HEK293 (cell line): ENCODE results near the gene TLR4.

Experiments
- CTCF ChIA-PET: fragments of 350-600 bp; formaldehyde crosslinking; extraction: SDS; loops from one replicate; lab custom pipeline; 2021; ENCODE audit warnings: antibody characterized with exemption; lab: Yijun Ruan, JAX
- POLR2A ChIA-PET: fragments of 300-600 bp; formaldehyde crosslinking; extraction: SDS; loops from one replicate; lab custom pipeline; 2020; ENCODE audit warnings: antibody characterized with exemption, inconsistent platforms; lab: Yijun Ruan, JAX
- H3K27ac ChIP-seq: fragments of 200-500 bp; sonication (Bioruptor generic); 2 replicates; pipeline ENCODE4 v1.5.1; 2014; ENCODE audit warnings: low read depth, low read length, control low read depth, inconsistent platforms; ENCODE audit errors: extremely low read depth
- H3K36me3 ChIP-seq, 2 experiments: fragments of 200-500 bp in 1 of 2; sonication (Bioruptor generic) in 1 of 2; 1 replicate in 1 of 2; 2 replicates in 1 of 2; pipeline ENCODE4 v1.5.1; 2014 to 2017; ENCODE audit warnings: inconsistent platforms in 2 of 2, low read length in 2 of 2; ENCODE audit not compliant: control insufficient read depth in 2 of 2, insufficient read depth in 1 of 2
- H3K4me1 ChIP-seq: fragments of 200-500 bp; sonication (Bioruptor generic); 2 replicates; pipeline ENCODE4 v1.5.1; 2014; ENCODE audit warnings: mild to moderate bottlenecking, low read length, inconsistent platforms; ENCODE audit not compliant: control insufficient read depth, insufficient read depth
- H3K4me3 ChIP-seq: 2 replicates; pipeline ENCODE4 v1.5.1; 2011; ENCODE audit warnings: low read depth, mild to moderate bottlenecking, control low read depth, low read length, moderate library complexity
- H3K9me3 ChIP-seq: fragments of 200-500 bp; sonication (Bioruptor generic); 2 replicates; pipeline ENCODE4 v1.5.1; 2014; ENCODE audit warnings: low read depth, low read length, inconsistent platforms; ENCODE audit not compliant: control insufficient read depth, insufficient read depth
- GLI2 ChIP-seq: fragments of 450-650 bp; formaldehyde crosslinking; IDR thresholded peaks from 2 replicates; pipeline ENCODE4; 2017; ENCODE audit warnings: missing biosample characterization, missing genetic modification characterization, low read depth, borderline replicate concordance
- KLF9 ChIP-seq: fragments of 450-650 bp; formaldehyde crosslinking; IDR thresholded peaks from 2 replicates; pipeline ENCODE4 v1.5.1; 2016; ENCODE audit warnings: missing biosample characterization, missing genetic modification characterization, low read depth
- REST ChIP-seq: fragments of 450-650 bp; formaldehyde crosslinking; IDR thresholded peaks from 2 replicates; pipeline ENCODE4 v1.5.1; 2016; ENCODE audit warnings: missing biosample characterization, missing genetic modification characterization
- TRIM28 ChIP-seq: IDR thresholded peaks from 2 replicates; pipeline ENCODE4 v1.6.1; 2011; ENCODE audit warnings: low read length, control low read depth, borderline replicate concordance
- ZBTB26 ChIP-seq: fragments of 450-650 bp; formaldehyde crosslinking; optimal IDR thresholded peaks from 2 replicates; pipeline ENCODE3; 2016; ENCODE audit warnings: missing biosample characterization, mild to moderate bottlenecking, missing genetic modification characterization
- ZBTB49 ChIP-seq: fragments of 450-650 bp; formaldehyde crosslinking; IDR thresholded peaks from 2 replicates; pipeline ENCODE4 v1.5.1; 2016; ENCODE audit warnings: missing biosample characterization, missing genetic modification characterization, low read depth
- ZNF174 ChIP-seq: fragments of 450-650 bp; formaldehyde crosslinking; IDR thresholded peaks from 2 replicates; pipeline ENCODE4 v1.5.0; 2017; ENCODE audit warnings: missing biosample characterization, mild to moderate bottlenecking, missing genetic modification characterization
- ZNF223 ChIP-seq: fragments of 450-650 bp; formaldehyde crosslinking; IDR thresholded peaks from 2 replicates; pipeline ENCODE4 v1.5.1; 2016; ENCODE audit warnings: missing biosample characterization, missing genetic modification characterization
- ZNF274 ChIP-seq, 2 experiments: fragments of 200-500 bp in 1 of 2; fragments of 450-650 bp in 1 of 2; sonication (Bioruptor generic) in 1 of 2; formaldehyde crosslinking in 1 of 2; IDR thresholded peaks; 2 replicates each; pipeline versions ENCODE4 v1.5.1 to v1.6.1; 2014 to 2016; ENCODE audit warnings: borderline replicate concordance in 1 of 2, inconsistent platforms in 1 of 2, low read length in 1 of 2, missing biosample characterization in 1 of 2, missing genetic modification characterization in 1 of 2
- ZNF280D ChIP-seq: fragments of 450-650 bp; formaldehyde crosslinking; IDR thresholded peaks from 2 replicates; pipeline ENCODE4 v1.5.1; 2016; ENCODE audit warnings: missing biosample characterization, missing genetic modification characterization
- ZNF335 ChIP-seq: fragments of 450-650 bp; formaldehyde crosslinking; conservative IDR thresholded peaks from 2 replicates; pipeline ENCODE4 v1.5.1; 2016; ENCODE audit warnings: missing biosample characterization, missing genetic modification characterization
- ZNF600 ChIP-seq: fragments of 450-650 bp; formaldehyde crosslinking; IDR thresholded peaks from 2 replicates; pipeline ENCODE4 v1.5.1; 2016; ENCODE audit warnings: missing biosample characterization, missing genetic modification characterization
- ZNF645 ChIP-seq: fragments of 450-650 bp; formaldehyde crosslinking; IDR thresholded peaks from 2 replicates; pipeline ENCODE4; 2016; ENCODE audit warnings: missing biosample characterization, missing genetic modification characterization
- ZNF837 ChIP-seq: fragments of 450-650 bp; formaldehyde crosslinking; IDR thresholded peaks from 2 replicates; pipeline ENCODE4 v1.5.1; 2016; ENCODE audit warnings: missing biosample characterization, missing genetic modification characterization
- ZSCAN16 ChIP-seq: fragments of 450-650 bp; formaldehyde crosslinking; IDR thresholded peaks from 2 replicates; pipeline ENCODE4 v1.5.1; 2016; ENCODE audit warnings: missing biosample characterization, missing genetic modification characterization
- ZSCAN23 ChIP-seq: fragments of 450-650 bp; formaldehyde crosslinking; IDR thresholded peaks from 2 replicates; pipeline ENCODE4 v1.5.1; 2016; ENCODE audit warnings: missing biosample characterization, missing genetic modification characterization

Gene TLR4

GRCh38 chr9:117665601-117666385 is 38.4 kb upstream of the TLR4 start:
- H3K4me3 ChIP-seq, result no peak overlapping the region
- H3K9me3 ChIP-seq, result no peaks in the 10 kb centered on the region
- ChIA-PET CTCF (no interaction called here), POLR2A (no interaction called here)
- TF ChIP-seq ZNF645, result no peak
- no peak overlapping the region for H3K27ac ChIP-seq
- no peaks in the 10 kb centered on the region for H3K4me1 ChIP-seq
- no peaks in the 10 kb centered on the region for H3K36me3 ChIP-seq

GRCh38 chr9:117671468-117671867 is 32.7 kb upstream of the TLR4 start:
- Histone ChIP-seq H3K4me3 (no peak overlapping the region), H3K36me3 (no peaks in the 10 kb centered on the region), H3K4me1 (no peaks in the 10 kb centered on the region), H3K27ac (no peak overlapping the region), H3K9me3 (no peaks in the 10 kb centered on the region)
- ChIA-PET POLR2A (no interaction called here), CTCF (interaction anchor here (0.6 kb wide), 1 partner anchor 18 kb away, joined by 3 read pairs; no protein-coding TSS in a partner anchor)
- no peak for TF ChIP-seq ZBTB26 (tag by site-specific recombination)
- TF ChIP-seq ZSCAN23 (tag by site-specific recombination), result no peak
- TF ChIP-seq ZNF274 (IDR thresholded peaks at IDR 0.05; ENCODE audit: low read length), result no peak
- TF ChIP-seq ZNF274 (tag by site-specific recombination; IDR thresholded peaks at IDR 0.05; ENCODE audit: borderline replicate concordance), result no peak
- no peak for TF ChIP-seq KLF9
- TF ChIP-seq ZNF280D (tag by site-specific recombination), result no peak
- TF ChIP-seq REST, result no peak
- no peak for TF ChIP-seq ZNF600 (tag by site-specific recombination)
- TF ChIP-seq ZNF335 (tag by site-specific recombination), result no peak
- TF ChIP-seq ZSCAN16, result no peak
- TF ChIP-seq ZNF174 (tag by site-specific recombination), result no peak
- TF ChIP-seq GLI2 (tag by site-specific recombination), result no peak
- TF ChIP-seq ZBTB49 (tag by site-specific recombination), result no peak
- TF ChIP-seq ZNF223 (tag by site-specific recombination), result no peak
- TF ChIP-seq ZNF837 (tag by site-specific recombination), result no peak
- no peak for TF ChIP-seq TRIM28
